WTC11 (cell line): ENCODE results near the gene ERC2. TPM values are rescaled to one million over a fixed set of nuclear protein-coding genes. Genes with fewer than 3 reads are reported as not detected.
A peak's percentile ranks its signal among the peaks of the same experiment; 100 is the strongest.

ENCODE experiments used
- ATAC-seq: fragments of 200-7000 bp; cut with Tn5 transposase; 2 replicates; pipeline ENCODE4 v1.10.0; 2021; ENCODE audit warnings: mild to moderate bottlenecking, moderate library complexity
- CTCF ChIA-PET: fragments of 300-600 bp; sonication (Branson Sonifier 250); formaldehyde crosslinking; loops from one replicate; lab custom pipeline; 2021; ENCODE audit warnings: antibody characterized with exemption; lab: Charles Lee
- POLR2A ChIA-PET: fragments of 350-600 bp; sonication (Branson Sonifier 250); formaldehyde crosslinking; loops from one replicate; lab custom pipeline; 2021; ENCODE audit warnings: antibody characterized with exemption; lab: Charles Lee
- DNase-seq: peaks from one replicate; pipeline ENCODE4 v3.0.0; 2021; ENCODE audit warnings: low spot score
- H3K27ac Mint-ChIP-seq: 2 replicates; pipeline ENCODE4 v1.8.0; 2021; ENCODE audit warnings: mixed read lengths
- H3K27me3 Mint-ChIP-seq: 2 replicates; pipeline ENCODE4 v1.8.0; 2021; ENCODE audit warnings: low read depth, mild to moderate bottlenecking, moderate library complexity, mixed read lengths
- H3K36me3 Mint-ChIP-seq: 2 replicates; pipeline ENCODE4 v1.8.0; 2021; ENCODE audit warnings: mixed read lengths
- H3K4me1 Mint-ChIP-seq: 2 replicates; pipeline ENCODE4 v1.8.0; 2022; ENCODE audit warnings: mixed read lengths
- H3K4me3 Mint-ChIP-seq: 2 replicates; pipeline ENCODE4 v1.8.0; 2021; ENCODE audit warnings: mild to moderate bottlenecking, moderate library complexity, mixed read lengths
- H3K9me3 Mint-ChIP-seq: 2 replicates; pipeline ENCODE4 v1.8.0; 2021; ENCODE audit warnings: mixed read lengths
- ATF1 ChIP-seq: sonication (generic); formaldehyde crosslinking; IDR thresholded peaks from 2 replicates; pipeline ENCODE4 v1.8.1; 2023; ENCODE audit warnings: mild to moderate bottlenecking, moderate library complexity, missing genetic modification reagents
- CBFB ChIP-seq: sonication (generic); formaldehyde crosslinking; IDR thresholded peaks from 2 replicates; pipeline ENCODE4 v1.8.1; 2022; ENCODE audit warnings: mild to moderate bottlenecking, low read depth, missing genetic modification reagents
- ESRRA ChIP-seq: sonication (generic); formaldehyde crosslinking; IDR thresholded peaks from 2 replicates; pipeline ENCODE4 v1.8.1; 2022; ENCODE audit warnings: mild to moderate bottlenecking, missing genetic modification reagents, borderline replicate concordance
- ETV6 ChIP-seq: sonication (generic); formaldehyde crosslinking; IDR thresholded peaks from 2 replicates; pipeline ENCODE4 v1.8.1; 2022; ENCODE audit warnings: mild to moderate bottlenecking, missing genetic modification reagents
- FOXP1 ChIP-seq: sonication (generic); formaldehyde crosslinking; IDR thresholded peaks from 2 replicates; pipeline ENCODE4 v1.8.0; 2022; ENCODE audit warnings: missing genetic modification reagents, mild to moderate bottlenecking, moderate library complexity, borderline replicate concordance
- GTF2I ChIP-seq: fragments of 250-450 bp; sonication (Bioruptor Pico); conservative IDR thresholded peaks from 2 replicates; pipeline ENCODE4 v1.4.0; 2021; ENCODE audit warnings: mild to moderate bottlenecking
- JUN ChIP-seq: sonication (generic); formaldehyde crosslinking; IDR thresholded peaks from 2 replicates; pipeline ENCODE4 v1.8.0; 2023; ENCODE audit warnings: mild to moderate bottlenecking, missing genetic modification reagents
- PRRX2 ChIP-seq: fragments of 250-450 bp; sonication (Bioruptor Pico); IDR thresholded peaks from 2 replicates; pipeline ENCODE4 v1.8.0; 2021; ENCODE audit warnings: mild to moderate bottlenecking
- RELA ChIP-seq: sonication (generic); formaldehyde crosslinking; IDR thresholded peaks from 2 replicates; pipeline ENCODE4 v1.8.1; 2022; ENCODE audit warnings: missing genetic modification reagents, mild to moderate bottlenecking, borderline replicate concordance
- TCF7 ChIP-seq: sonication (generic); formaldehyde crosslinking; IDR thresholded peaks from 2 replicates; pipeline ENCODE4 v1.8.0; 2022; ENCODE audit warnings: mild to moderate bottlenecking, low read depth, missing genetic modification reagents, moderate library complexity
- USF1 ChIP-seq: sonication (generic); formaldehyde crosslinking; IDR thresholded peaks from 2 replicates; pipeline ENCODE4 v1.8.0; 2022; ENCODE audit warnings: mild to moderate bottlenecking, missing genetic modification reagents
- ZNF416 ChIP-seq: fragments of 250-450 bp; sonication (Bioruptor Pico); IDR thresholded peaks from 2 replicates; pipeline ENCODE4 v1.9.0; 2021; ENCODE audit warnings: mild to moderate bottlenecking, inconsistent platforms
- ZNF532 ChIP-seq: fragments of 250-450 bp; sonication (Bioruptor Pico); IDR thresholded peaks from 2 replicates; pipeline ENCODE4 v1.9.0; 2021; ENCODE audit warnings: mild to moderate bottlenecking, borderline replicate concordance
- ZNF671 ChIP-seq: fragments of 250-450 bp; sonication (Bioruptor Pico); IDR thresholded peaks from 2 replicates; pipeline ENCODE4 v1.8.0; 2021; ENCODE audit warnings: mild to moderate bottlenecking
- total RNA-seq: library from RNA; stranded (reverse); gene quantifications from 3 replicates; pipeline ENCODE4 v1.2.3, GENCODE V29; 2021
- TF ChIP-seq, protein P1 (sequence below): sonication (generic); formaldehyde crosslinking; conservative IDR thresholded peaks from 2 replicates; pipeline ENCODE4 v1.8.1; 2023; ENCODE audit warnings: mild to moderate bottlenecking, low read depth, missing genetic modification reagents, moderate library complexity
- TF ChIP-seq, protein P2 (sequence below): fragments of 250-450 bp; sonication (Bioruptor Pico); IDR thresholded peaks from 2 replicates; pipeline ENCODE4 v1.9.0; 2021; ENCODE audit warnings: mild to moderate bottlenecking
- TF ChIP-seq, protein P3 (sequence below): sonication (generic); formaldehyde crosslinking; IDR thresholded peaks from 2 replicates; pipeline ENCODE4 v1.8.0; 2023; ENCODE audit warnings: mild to moderate bottlenecking, missing genetic modification reagents
- TF ChIP-seq, protein P4 (sequence below): fragments of 250-450 bp; sonication (Bioruptor Pico); IDR thresholded peaks from 2 replicates; pipeline ENCODE4 v1.9.0; 2021; ENCODE audit warnings: mild to moderate bottlenecking

ERC2 gene
- total RNA-seq, 1 experiment from 2014 or later, result 23.5 TPM

- no peak for TF ChIP-seq ZNF532
- TF ChIP-seq TCF7, result no peak
Measured at GRCh38 chr3:56356808-56357207, 111.5 kb downstream of the ERC2 start (continued).

DNA sequence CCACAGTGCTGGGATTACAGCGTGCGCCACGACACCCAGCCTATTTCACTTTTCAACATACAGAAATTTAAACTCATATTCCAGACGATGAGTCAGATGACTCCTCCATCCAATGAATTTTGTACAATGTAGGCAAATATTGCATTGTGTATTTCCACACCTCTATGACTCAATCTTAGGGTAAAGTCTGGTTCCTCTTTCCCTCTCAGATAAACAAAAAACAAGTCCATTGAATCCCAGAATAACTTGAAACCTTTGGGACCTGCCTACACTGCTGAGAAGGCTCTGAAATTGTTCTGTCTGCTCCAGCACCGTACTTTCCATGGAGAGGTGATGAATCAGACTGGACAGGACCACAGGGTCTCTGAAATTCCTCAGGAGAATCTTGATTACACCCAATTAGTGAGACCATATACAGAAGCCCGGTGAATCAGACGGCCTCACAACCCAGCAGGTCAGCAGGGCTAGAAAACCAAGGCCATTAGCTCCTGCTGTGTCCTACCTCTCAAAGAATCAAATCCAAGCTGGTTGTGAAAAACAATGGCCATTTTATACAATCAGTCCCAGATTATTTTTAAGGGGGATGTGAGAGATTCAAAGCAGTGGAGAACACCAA lies 112.6 kb downstream of the ERC2 start:
- H3K27ac Mint-ChIP-seq, result no peak overlapping the region
- POLR2A ChIA-PET, result interaction anchor here (0.6 kb wide), 3 partner anchors 12 to 1496 kb away, joined by 3 to 6 read pairs (median 3); no protein-coding TSS in a partner anchor
- peaks cover 9% of the 10 kb centered on the region for H3K9me3 Mint-ChIP-seq
- no peaks in the 10 kb centered on the region for H3K27me3 Mint-ChIP-seq
- peak; percentile 82 for ATAC-seq
- H3K4me3 Mint-ChIP-seq, result no peak overlapping the region
- CTCF ChIA-PET, result interaction anchor here (0.8 to 3.9 kb wide), 6 partner anchors 8 to 152 kb away, joined by 3 to 51 read pairs (median 8); no protein-coding TSS in a partner anchor
- DNase-seq, result no peak
- H3K4me1 Mint-ChIP-seq, result peaks cover 44% of the 10 kb centered on the region
- no peak for TF ChIP-seq GTF2I (CRISPR knock-in tag)
- TF ChIP-seq, protein P1, sequence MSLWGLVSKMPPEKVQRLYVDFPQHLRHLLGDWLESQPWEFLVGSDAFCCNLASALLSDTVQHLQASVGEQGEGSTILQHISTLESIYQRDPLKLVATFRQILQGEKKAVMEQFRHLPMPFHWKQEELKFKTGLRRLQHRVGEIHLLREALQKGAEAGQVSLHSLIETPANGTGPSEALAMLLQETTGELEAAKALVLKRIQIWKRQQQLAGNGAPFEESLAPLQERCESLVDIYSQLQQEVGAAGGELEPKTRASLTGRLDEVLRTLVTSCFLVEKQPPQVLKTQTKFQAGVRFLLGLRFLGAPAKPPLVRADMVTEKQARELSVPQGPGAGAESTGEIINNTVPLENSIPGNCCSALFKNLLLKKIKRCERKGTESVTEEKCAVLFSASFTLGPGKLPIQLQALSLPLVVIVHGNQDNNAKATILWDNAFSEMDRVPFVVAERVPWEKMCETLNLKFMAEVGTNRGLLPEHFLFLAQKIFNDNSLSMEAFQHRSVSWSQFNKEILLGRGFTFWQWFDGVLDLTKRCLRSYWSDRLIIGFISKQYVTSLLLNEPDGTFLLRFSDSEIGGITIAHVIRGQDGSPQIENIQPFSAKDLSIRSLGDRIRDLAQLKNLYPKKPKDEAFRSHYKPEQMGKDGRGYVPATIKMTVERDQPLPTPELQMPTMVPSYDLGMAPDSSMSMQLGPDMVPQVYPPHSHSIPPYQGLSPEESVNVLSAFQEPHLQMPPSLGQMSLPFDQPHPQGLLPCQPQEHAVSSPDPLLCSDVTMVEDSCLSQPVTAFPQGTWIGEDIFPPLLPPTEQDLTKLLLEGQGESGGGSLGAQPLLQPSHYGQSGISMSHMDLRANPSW (CRISPR knock-in tag), result no peak
- no peak for TF ChIP-seq ZNF671 (CRISPR knock-in tag)
- TF ChIP-seq PRRX2 (CRISPR knock-in tag), result no peak
- no peak for TF ChIP-seq RELA
- TF ChIP-seq, protein P2, sequence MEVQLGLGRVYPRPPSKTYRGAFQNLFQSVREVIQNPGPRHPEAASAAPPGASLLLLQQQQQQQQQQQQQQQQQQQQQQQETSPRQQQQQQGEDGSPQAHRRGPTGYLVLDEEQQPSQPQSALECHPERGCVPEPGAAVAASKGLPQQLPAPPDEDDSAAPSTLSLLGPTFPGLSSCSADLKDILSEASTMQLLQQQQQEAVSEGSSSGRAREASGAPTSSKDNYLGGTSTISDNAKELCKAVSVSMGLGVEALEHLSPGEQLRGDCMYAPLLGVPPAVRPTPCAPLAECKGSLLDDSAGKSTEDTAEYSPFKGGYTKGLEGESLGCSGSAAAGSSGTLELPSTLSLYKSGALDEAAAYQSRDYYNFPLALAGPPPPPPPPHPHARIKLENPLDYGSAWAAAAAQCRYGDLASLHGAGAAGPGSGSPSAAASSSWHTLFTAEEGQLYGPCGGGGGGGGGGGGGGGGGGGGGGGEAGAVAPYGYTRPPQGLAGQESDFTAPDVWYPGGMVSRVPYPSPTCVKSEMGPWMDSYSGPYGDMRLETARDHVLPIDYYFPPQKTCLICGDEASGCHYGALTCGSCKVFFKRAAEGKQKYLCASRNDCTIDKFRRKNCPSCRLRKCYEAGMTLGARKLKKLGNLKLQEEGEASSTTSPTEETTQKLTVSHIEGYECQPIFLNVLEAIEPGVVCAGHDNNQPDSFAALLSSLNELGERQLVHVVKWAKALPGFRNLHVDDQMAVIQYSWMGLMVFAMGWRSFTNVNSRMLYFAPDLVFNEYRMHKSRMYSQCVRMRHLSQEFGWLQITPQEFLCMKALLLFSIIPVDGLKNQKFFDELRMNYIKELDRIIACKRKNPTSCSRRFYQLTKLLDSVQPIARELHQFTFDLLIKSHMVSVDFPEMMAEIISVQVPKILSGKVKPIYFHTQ (CRISPR knock-in tag), result no peak
- no peak for TF ChIP-seq ESRRA (CRISPR knock-in tag)
- no peak for TF ChIP-seq FOXP1
- TF ChIP-seq ETV6, result no peak
- TF ChIP-seq ATF1 (CRISPR knock-in tag), result no peak
- no peak for TF ChIP-seq USF1 (CRISPR knock-in tag)
- no peak for TF ChIP-seq ZNF416
- TF ChIP-seq JUN (CRISPR knock-in tag), result no peak
- TF ChIP-seq, protein P3, sequence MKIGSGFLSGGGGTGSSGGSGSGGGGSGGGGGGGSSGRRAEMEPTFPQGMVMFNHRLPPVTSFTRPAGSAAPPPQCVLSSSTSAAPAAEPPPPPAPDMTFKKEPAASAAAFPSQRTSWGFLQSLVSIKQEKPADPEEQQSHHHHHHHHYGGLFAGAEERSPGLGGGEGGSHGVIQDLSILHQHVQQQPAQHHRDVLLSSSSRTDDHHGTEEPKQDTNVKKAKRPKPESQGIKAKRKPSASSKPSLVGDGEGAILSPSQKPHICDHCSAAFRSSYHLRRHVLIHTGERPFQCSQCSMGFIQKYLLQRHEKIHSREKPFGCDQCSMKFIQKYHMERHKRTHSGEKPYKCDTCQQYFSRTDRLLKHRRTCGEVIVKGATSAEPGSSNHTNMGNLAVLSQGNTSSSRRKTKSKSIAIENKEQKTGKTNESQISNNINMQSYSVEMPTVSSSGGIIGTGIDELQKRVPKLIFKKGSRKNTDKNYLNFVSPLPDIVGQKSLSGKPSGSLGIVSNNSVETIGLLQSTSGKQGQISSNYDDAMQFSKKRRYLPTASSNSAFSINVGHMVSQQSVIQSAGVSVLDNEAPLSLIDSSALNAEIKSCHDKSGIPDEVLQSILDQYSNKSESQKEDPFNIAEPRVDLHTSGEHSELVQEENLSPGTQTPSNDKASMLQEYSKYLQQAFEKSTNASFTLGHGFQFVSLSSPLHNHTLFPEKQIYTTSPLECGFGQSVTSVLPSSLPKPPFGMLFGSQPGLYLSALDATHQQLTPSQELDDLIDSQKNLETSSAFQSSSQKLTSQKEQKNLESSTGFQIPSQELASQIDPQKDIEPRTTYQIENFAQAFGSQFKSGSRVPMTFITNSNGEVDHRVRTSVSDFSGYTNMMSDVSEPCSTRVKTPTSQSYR (CRISPR knock-in tag), result no peak
- TF ChIP-seq, protein P4, sequence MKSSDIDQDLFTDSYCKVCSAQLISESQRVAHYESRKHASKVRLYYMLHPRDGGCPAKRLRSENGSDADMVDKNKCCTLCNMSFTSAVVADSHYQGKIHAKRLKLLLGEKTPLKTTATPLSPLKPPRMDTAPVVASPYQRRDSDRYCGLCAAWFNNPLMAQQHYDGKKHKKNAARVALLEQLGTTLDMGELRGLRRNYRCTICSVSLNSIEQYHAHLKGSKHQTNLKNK (CRISPR knock-in tag), result no peak
- no peak for TF ChIP-seq CBFB (CRISPR knock-in tag)
- H3K36me3 Mint-ChIP-seq, result peaks cover 15% of the 10 kb centered on the region
